ENCODE measurements around the gene SLC22A2.

Gene SLC22A2

DNA sequence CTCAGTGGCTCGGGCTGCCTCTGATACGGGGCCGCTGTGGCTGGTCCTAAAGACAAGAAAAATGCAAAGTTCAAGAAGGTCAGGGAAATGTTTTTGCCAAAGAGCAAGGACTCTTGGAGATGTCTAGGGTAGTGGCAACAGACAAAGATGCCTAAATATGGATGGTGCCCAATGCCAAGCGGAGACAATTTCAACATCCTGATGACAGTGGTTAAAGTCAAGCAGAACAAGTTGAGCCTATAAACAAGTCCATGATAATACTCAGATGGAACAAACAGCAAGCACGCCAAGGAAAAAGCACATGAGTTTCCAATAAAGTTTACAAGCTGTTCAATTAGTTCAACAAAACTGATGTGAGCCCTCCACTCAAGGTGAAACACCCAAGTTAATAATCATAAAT, 85.9 kb downstream of the SLC22A2 start:
- no peak overlapping the region for H3K27ac ChIP-seq (ENCODE audit: low read depth, low read length)
- H3K9me2 ChIP-seq (replicated peaks; ENCODE audit: insufficient read depth, low read length), result no peaks in the 10 kb centered on the region
- H3K9me3 ChIP-seq (ENCODE audit: insufficient read depth, low read length), result no peaks in the 10 kb centered on the region
- no peak overlapping the region for H3K4me2 ChIP-seq (ENCODE audit: low read depth, low read length, poor library complexity, severe bottlenecking)
- no peaks in the 10 kb centered on the region for H3K27me3 ChIP-seq (ENCODE audit: low read length)
- no peak overlapping the region for H3K4me3 ChIP-seq (ENCODE audit: insufficient read depth, low read length, poor library complexity, severe bottlenecking)
- H3K79me2 ChIP-seq (ENCODE audit: insufficient read depth, low read length), result no peaks in the 10 kb centered on the region
- no peaks in the 10 kb centered on the region for H4K20me1 ChIP-seq (ENCODE audit: low read depth, low read length)
- no peak overlapping the region for H3K9ac ChIP-seq (ENCODE audit: low read length)
- TF ChIP-seq EZH2phosphoT487 (conservative IDR thresholded peaks at IDR 0.05; ENCODE audit: low read length) (no peak), CTCF (IDR thresholded peaks at IDR 0.05; ENCODE audit: insufficient read depth, low read length, poor library complexity, severe bottlenecking) (no peak)
- H3K36me3 ChIP-seq (ENCODE audit: low read length), result no peaks in the 10 kb centered on the region
- no peaks in the 10 kb centered on the region for H3F3A ChIP-seq (ENCODE audit: insufficient read depth)
- H2AFZ ChIP-seq (ENCODE audit: low read depth, low read length, severe bottlenecking), result no peak overlapping the region

DNA sequence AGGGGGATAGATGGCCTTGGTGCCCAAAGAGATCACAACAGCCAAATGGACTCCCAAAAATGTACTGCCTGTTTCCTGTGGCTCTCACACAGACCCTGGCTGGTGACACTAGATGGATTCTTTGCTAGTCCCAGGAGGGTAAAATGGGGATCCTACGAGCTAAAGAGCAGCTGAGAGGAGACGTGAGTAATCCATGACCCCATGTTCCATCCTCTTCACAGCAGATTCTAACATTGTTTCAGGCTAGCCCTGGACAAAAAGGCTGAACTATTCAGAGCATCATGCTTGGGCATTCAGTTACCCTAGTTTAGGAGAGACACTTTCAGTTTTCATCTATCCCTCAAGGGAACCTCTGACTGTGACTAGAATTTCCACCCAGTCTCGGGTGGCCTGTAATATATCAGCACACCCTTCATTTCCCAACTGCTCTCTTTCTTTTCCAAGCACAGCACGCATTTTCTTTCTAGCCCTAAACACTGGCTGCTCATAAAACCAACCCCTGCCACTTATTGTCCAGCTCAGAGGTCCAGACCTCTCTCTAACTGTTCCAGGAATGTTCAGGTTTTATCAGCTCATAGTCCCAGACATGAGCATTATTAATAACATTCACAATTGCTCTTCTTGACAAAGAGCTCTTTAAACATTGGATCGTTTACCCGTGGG, 88.5 kb downstream of the SLC22A2 start:
- no peaks in the 10 kb centered on the region for H4K20me1 ChIP-seq (ENCODE audit: low read depth, low read length)
- no peak overlapping the region for H3K27ac ChIP-seq (ENCODE audit: low read depth, low read length)
- H3F3A ChIP-seq (ENCODE audit: insufficient read depth), result no peaks in the 10 kb centered on the region
- H3K9me3 ChIP-seq (ENCODE audit: insufficient read depth, low read length), result no peaks in the 10 kb centered on the region
- H3K36me3 ChIP-seq (ENCODE audit: low read length), result no peaks in the 10 kb centered on the region
- no peaks in the 10 kb centered on the region for H3K27me3 ChIP-seq (ENCODE audit: low read length)
- H3K9ac ChIP-seq (ENCODE audit: low read length), result no peak overlapping the region
- TF ChIP-seq EZH2phosphoT487 (conservative IDR thresholded peaks at IDR 0.05; ENCODE audit: low read length) (no peak), CTCF (IDR thresholded peaks at IDR 0.05; ENCODE audit: insufficient read depth, low read length, poor library complexity, severe bottlenecking) (no peak)
- H3K4me2 ChIP-seq (ENCODE audit: low read depth, low read length, poor library complexity, severe bottlenecking), result no peak overlapping the region
- no peak overlapping the region for H3K4me3 ChIP-seq (ENCODE audit: insufficient read depth, low read length, poor library complexity, severe bottlenecking)
- H3K9me2 ChIP-seq (replicated peaks; ENCODE audit: insufficient read depth, low read length), result no peaks in the 10 kb centered on the region
- H3K79me2 ChIP-seq (ENCODE audit: insufficient read depth, low read length), result no peaks in the 10 kb centered on the region
- no peak overlapping the region for H2AFZ ChIP-seq (ENCODE audit: low read depth, low read length, severe bottlenecking)

GRCh38 chr6:160167604-160168399, 90.8 kb downstream of the SLC22A2 start:
- Histone ChIP-seq H3K27me3 (ENCODE audit: low read length) (no peaks in the 10 kb centered on the region), H4K20me1 (ENCODE audit: low read depth, low read length) (no peaks in the 10 kb centered on the region), H2AFZ (ENCODE audit: low read depth, low read length, severe bottlenecking) (no peak overlapping the region), H3K27ac (ENCODE audit: low read depth, low read length) (no peak overlapping the region), H3K36me3 (ENCODE audit: low read length) (no peaks in the 10 kb centered on the region), H3K79me2 (ENCODE audit: insufficient read depth, low read length) (no peaks in the 10 kb centered on the region), H3K9ac (ENCODE audit: low read length) (no peak overlapping the region), H3K4me3 (ENCODE audit: insufficient read depth, low read length, poor library complexity, severe bottlenecking) (no peak overlapping the region), H3K9me3 (ENCODE audit: insufficient read depth, low read length) (no peaks in the 10 kb centered on the region), H3K4me2 (ENCODE audit: low read depth, low read length, poor library complexity, severe bottlenecking) (no peak overlapping the region), H3F3A (ENCODE audit: insufficient read depth) (no peaks in the 10 kb centered on the region), H3K9me2 (replicated peaks; ENCODE audit: insufficient read depth, low read length) (no peaks in the 10 kb centered on the region)
- TF ChIP-seq CTCF (IDR thresholded peaks at IDR 0.05; ENCODE audit: insufficient read depth, low read length, poor library complexity, severe bottlenecking) (no peak), EZH2phosphoT487 (conservative IDR thresholded peaks at IDR 0.05; ENCODE audit: low read length) (no peak)

Measured in SU-DHL-6 (cell line).